PC-9 (cell line): ENCODE results near the gene RIMKLB. TPM values are rescaled to one million over a fixed set of nuclear protein-coding genes. Genes with fewer than 3 reads are reported as not detected.

ENCODE experiments used
- BruUV-seq: library from RNA; stranded (reverse); fragments of 400-500 nt; replicated peaks from 2 replicates; lab custom pipeline; 2021; lab: Mats Ljungman, UMichigan
- CTCF ChIA-PET: fragments of 300-600 bp; sonication (Branson Sonifier 250); formaldehyde crosslinking; loops from one replicate; lab custom pipeline; 2022; ENCODE audit warnings: antibody characterized with exemption; lab: Charles Lee
- POLR2A ChIA-PET: fragments of 300-600 bp; sonication (Branson Sonifier 250); formaldehyde crosslinking; loops from one replicate; lab custom pipeline; 2022; ENCODE audit warnings: antibody characterized with exemption; ENCODE audit not compliant: unreplicated experiment; lab: Charles Lee
- DNase-seq, 2 experiments: peaks; one replicate each; pipeline versions ENCODE4 v3.0.0 to v3.0.0-alpha.2; 2015 to 2022; ENCODE audit warnings: mixed read lengths in 1 of 2
- H2AFZ ChIP-seq: fragments of 200-600 bp; sonication (generic); 2 replicates; pipeline ENCODE4 v1.8.1; 2017; ENCODE audit warnings: antibody characterized with exemption
- H3F3A ChIP-seq: fragments of 200-600 bp; sonication (generic); 2 replicates; pipeline ENCODE4 v1.8.1; 2017; ENCODE audit warnings: antibody characterized with exemption, mild to moderate bottlenecking, low read depth; ENCODE audit not compliant: insufficient read depth
- H3K27ac ChIP-seq: fragments of 200-600 bp; sonication (generic); 2 replicates; pipeline ENCODE4 v1.6.1; 2016; ENCODE audit warnings: mixed run types
- H3K27me3 ChIP-seq: fragments of 200-600 bp; sonication (generic); 2 replicates; pipeline ENCODE4 v1.6.1; 2016; ENCODE audit warnings: low read depth, mixed run types; ENCODE audit not compliant: insufficient read depth
- H3K36me3 ChIP-seq: fragments of 200-600 bp; sonication (generic); 2 replicates; pipeline ENCODE4 v1.6.1; 2016; ENCODE audit warnings: low read depth, mixed run types
- H3K4me1 ChIP-seq: fragments of 200-600 bp; sonication (generic); replicated peaks from 2 replicates; pipeline ENCODE4 v1.6.1; 2016; ENCODE audit warnings: mixed run types; ENCODE audit not compliant: insufficient read depth
- H3K4me2 ChIP-seq: fragments of 200-600 bp; sonication (generic); 2 replicates; pipeline ENCODE4 v1.6.1; 2017; ENCODE audit warnings: mixed run types
- H3K4me3 ChIP-seq: fragments of 200-600 bp; sonication (generic); 2 replicates; pipeline ENCODE4 v1.6.1; 2016; ENCODE audit warnings: mixed run types
- H3K79me2 ChIP-seq: fragments of 200-600 bp; sonication (generic); 2 replicates; pipeline ENCODE4 v1.6.1; 2017; ENCODE audit warnings: low read depth, mixed run types
- H3K9me2 ChIP-seq: fragments of 200-600 bp; sonication (generic); 2 replicates; pipeline ENCODE4 v1.8.1; 2017; ENCODE audit warnings: mild to moderate bottlenecking; ENCODE audit not compliant: insufficient read depth
- H3K9me3 ChIP-seq: fragments of 200-600 bp; sonication (generic); 2 replicates; pipeline ENCODE4 v1.8.1; 2016; ENCODE audit warnings: low read depth; ENCODE audit not compliant: insufficient read depth
- H4K20me1 ChIP-seq: fragments of 200-600 bp; sonication (generic); 2 replicates; pipeline ENCODE4 v1.8.1; 2017; ENCODE audit not compliant: insufficient read depth
- EZH2 ChIP-seq: fragments of 200-600 bp; sonication (generic); IDR thresholded peaks from 2 replicates; pipeline ENCODE4 v1.8.0; 2017; ENCODE audit warnings: antibody characterized with exemption, low read depth
- intact Hi-C: fragments of 100-400 bp; cut with micrococcal nuclease; formaldehyde crosslinking; loops from one replicate; pipeline ENCODE4 v1.10.0; 2022; ENCODE audit not compliant: unreplicated experiment
- total RNA-seq: library from RNA; stranded (reverse); gene quantifications from 2 replicates; pipeline ENCODE4 v1.2.3, GENCODE V29; 2021
- TF ChIP-seq, protein P1 (sequence below): fragments of 200-600 bp; sonication (generic); conservative IDR thresholded peaks from 2 replicates; pipeline ENCODE4 v1.6.1; 2017; ENCODE audit warnings: mixed run types, antibody characterized with exemption, mild to moderate bottlenecking, moderate library complexity

RIMKLB gene
- total RNA-seq, 1 experiment from 2014 or later = 64.8 TPM

DNA sequence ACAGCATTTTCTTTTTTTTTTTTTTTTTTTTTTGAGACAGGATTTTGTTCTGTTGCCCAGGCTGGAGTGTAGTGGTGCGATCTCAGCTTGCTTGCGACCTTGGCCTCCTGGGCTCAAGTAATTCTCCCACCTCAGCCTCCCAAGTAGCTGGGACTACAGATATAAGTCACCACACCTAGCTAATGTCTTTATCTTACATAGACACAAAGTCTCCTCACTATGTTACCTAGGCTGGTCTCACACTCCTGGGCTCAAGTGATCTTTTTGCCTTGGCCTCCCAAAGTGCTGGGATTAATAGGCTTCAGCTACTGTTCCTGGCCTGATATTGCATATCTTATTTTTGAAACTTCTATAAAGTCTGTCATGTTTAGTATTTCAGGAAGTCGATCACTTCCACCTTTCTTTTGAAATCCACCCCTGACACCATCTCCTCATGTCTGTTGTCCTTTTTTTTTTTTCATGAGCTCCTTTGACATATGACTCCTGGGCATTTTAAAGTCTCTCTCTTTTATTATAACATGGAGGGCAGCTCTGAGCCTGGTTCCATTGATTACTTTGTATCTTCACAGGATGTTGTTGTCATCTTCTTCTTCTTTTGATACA, 118.8 kb downstream of the RIMKLB start:
- BruUV-seq = no TSS peak
- ChIA-PET POLR2A (no interaction called here), CTCF (interaction anchor here (0.5 to 0.6 kb wide), 2 partner anchors 44 to 159 kb away, joined by 8 to 9 read pairs; no protein-coding TSS in a partner anchor)
- Histone ChIP-seq H4K20me1 (no peaks in the 10 kb centered on the region), H3K4me2 (no peak overlapping the region), H3K36me3 (no peaks in the 10 kb centered on the region), H3K79me2 (no peaks in the 10 kb centered on the region), H2AFZ (no peak overlapping the region), H3K27me3 (no peaks in the 10 kb centered on the region), H3F3A (no peaks in the 10 kb centered on the region), H3K9me2 (no peaks in the 10 kb centered on the region), H3K4me3 (no peak overlapping the region), H3K9me3 (no peaks in the 10 kb centered on the region), H3K4me1 (peaks cover 9% of the 10 kb centered on the region), H3K27ac (no peak overlapping the region)
- no peak for DNase-seq
- no peak for TF ChIP-seq EZH2
- TF ChIP-seq, protein P1, sequence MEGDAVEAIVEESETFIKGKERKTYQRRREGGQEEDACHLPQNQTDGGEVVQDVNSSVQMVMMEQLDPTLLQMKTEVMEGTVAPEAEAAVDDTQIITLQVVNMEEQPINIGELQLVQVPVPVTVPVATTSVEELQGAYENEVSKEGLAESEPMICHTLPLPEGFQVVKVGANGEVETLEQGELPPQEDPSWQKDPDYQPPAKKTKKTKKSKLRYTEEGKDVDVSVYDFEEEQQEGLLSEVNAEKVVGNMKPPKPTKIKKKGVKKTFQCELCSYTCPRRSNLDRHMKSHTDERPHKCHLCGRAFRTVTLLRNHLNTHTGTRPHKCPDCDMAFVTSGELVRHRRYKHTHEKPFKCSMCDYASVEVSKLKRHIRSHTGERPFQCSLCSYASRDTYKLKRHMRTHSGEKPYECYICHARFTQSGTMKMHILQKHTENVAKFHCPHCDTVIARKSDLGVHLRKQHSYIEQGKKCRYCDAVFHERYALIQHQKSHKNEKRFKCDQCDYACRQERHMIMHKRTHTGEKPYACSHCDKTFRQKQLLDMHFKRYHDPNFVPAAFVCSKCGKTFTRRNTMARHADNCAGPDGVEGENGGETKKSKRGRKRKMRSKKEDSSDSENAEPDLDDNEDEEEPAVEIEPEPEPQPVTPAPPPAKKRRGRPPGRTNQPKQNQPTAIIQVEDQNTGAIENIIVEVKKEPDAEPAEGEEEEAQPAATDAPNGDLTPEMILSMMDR = no peak
- intact Hi-C loops = no loop called here

- H3K4me2 ChIP-seq = no peak overlapping the region
- no peaks in the 10 kb centered on the region; the same call in 1 of the 2 replicates for H3F3A ChIP-seq
- no peaks in the 10 kb centered on the region for H3K9me3 ChIP-seq
- H3K36me3 ChIP-seq = no peaks in the 10 kb centered on the region
- ChIA-PET CTCF (no interaction called here), POLR2A (interaction anchor here (0.6 kb wide), 1 partner anchor 120 kb away, joined by 3 read pairs; no protein-coding TSS in a partner anchor)
- H2AFZ ChIP-seq = no peak overlapping the region
- no TSS peak for BruUV-seq
- intact Hi-C loops = no loop called here
- no peak overlapping the region for H3K27ac ChIP-seq
- H3K79me2 ChIP-seq = no peaks in the 10 kb centered on the region
- H3K4me1 ChIP-seq = peaks cover 17% of the 10 kb centered on the region
- no peak for DNase-seq
- H3K9me2 ChIP-seq = no peaks in the 10 kb centered on the region
- TF ChIP-seq EZH2 = no peak
- TF ChIP-seq, protein P1 = no peak
- no peak overlapping the region for H3K4me3 ChIP-seq
- H3K27me3 ChIP-seq = no peaks in the 10 kb centered on the region
- no peaks in the 10 kb centered on the region for H4K20me1 ChIP-seq
These were observed 120.1 kb downstream of the RIMKLB start for GRCh38 chr12:8817856-8818255.

- Histone ChIP-seq H3K79me2 (no peaks in the 10 kb centered on the region), H3K4me2 (no peak overlapping the region), H3K27ac (no peak overlapping the region), H3K27me3 (no peaks in the 10 kb centered on the region), H3K9me3 (no peaks in the 10 kb centered on the region), H3F3A (no peaks in the 10 kb centered on the region; the same call in 1 of the 2 replicates), H3K9me2 (no peaks in the 10 kb centered on the region), H4K20me1 (no peaks in the 10 kb centered on the region), H3K4me3 (no peak overlapping the region), H3K36me3 (no peaks in the 10 kb centered on the region), H2AFZ (no peak overlapping the region), H3K4me1 (peaks cover 18% of the 10 kb centered on the region)
- DNase-seq = no peak
- CTCF ChIA-PET = interaction anchor here (1.5 kb wide), 1 partner anchor 10 kb away, joined by 6 read pairs; no protein-coding TSS in a partner anchor
- intact Hi-C loops = no loop called here
- TF ChIP-seq, protein P1 = no peak
- no peak for TF ChIP-seq EZH2
- no TSS peak for BruUV-seq
- POLR2A ChIA-PET = no interaction called here
These were observed 120.7 kb downstream of the RIMKLB start for GRCh38 chr12:8818526-8818925.
